Astrocyte (in vitro differentiated cells and primary cell): ENCODE data around the gene CLDN2. TPM values are rescaled to one million over a fixed set of nuclear protein-coding genes. Genes with fewer than 3 reads are reported as not detected.
A peak's percentile ranks its signal among the peaks of the same experiment; 100 is the strongest.

ENCODE experiments used
- DNase-seq: peaks from one replicate; pipeline ENCODE4 v3.0.0-alpha.2; 2010; ENCODE audit warnings: low read depth
- FAIRE-seq: peaks from 2 replicates; lab custom pipeline; 2011; peaks lifted over from hg19 to GRCh38; lab: Jason Lieb, UNC
- H2AFZ ChIP-seq: 2 replicates; pipeline ENCODE4 v1.6.0; 2012; ENCODE audit warnings: low read depth, low read length, inconsistent platforms
- H3K27ac ChIP-seq: 2 replicates; pipeline ENCODE4 v1.5.1; 2011; ENCODE audit warnings: low read depth, low read length, inconsistent platforms
- H3K27me3 ChIP-seq: 2 replicates; pipeline ENCODE4 v1.6.0; 2011; ENCODE audit warnings: low read length, inconsistent platforms; ENCODE audit not compliant: insufficient read depth
- H3K36me3 ChIP-seq: 2 replicates; pipeline ENCODE4 v1.5.1; 2011; ENCODE audit warnings: low read length, inconsistent platforms; ENCODE audit not compliant: insufficient read depth
- H3K4me1 ChIP-seq: 2 replicates; pipeline ENCODE4 v1.5.1; 2011; ENCODE audit warnings: low read length, inconsistent platforms; ENCODE audit not compliant: insufficient read depth
- H3K4me2 ChIP-seq: 2 replicates; pipeline ENCODE4 v1.6.0; 2012; ENCODE audit warnings: low read length, inconsistent platforms
- H3K4me3 ChIP-seq: 2 replicates; pipeline ENCODE4 v1.5.1; 2011; ENCODE audit warnings: low read depth, mild to moderate bottlenecking, low read length, inconsistent platforms; ENCODE audit not compliant: insufficient read depth
- H3K79me2 ChIP-seq: 2 replicates; pipeline ENCODE4 v1.6.0; 2012; ENCODE audit warnings: mild to moderate bottlenecking, low read length, inconsistent platforms; ENCODE audit not compliant: insufficient read depth
- H3K9ac ChIP-seq: 2 replicates; pipeline ENCODE4 v1.6.0; 2012; ENCODE audit warnings: mild to moderate bottlenecking, low read length, inconsistent platforms
- H3K9me3 ChIP-seq: 2 replicates; pipeline ENCODE4 v1.5.1; 2012; ENCODE audit warnings: low read depth, mild to moderate bottlenecking, low read length, inconsistent platforms; ENCODE audit not compliant: insufficient read depth
- H4K20me1 ChIP-seq: 2 replicates; pipeline ENCODE4 v1.6.0; 2012; ENCODE audit warnings: low read length, inconsistent platforms; ENCODE audit not compliant: insufficient read depth
- H3K27ac Mint-ChIP-seq: one replicate; pipeline ENCODE4 v1.8.0; 2021; ENCODE audit warnings: mild to moderate bottlenecking, mixed read lengths; ENCODE audit not compliant: unreplicated experiment
- H3K27me3 Mint-ChIP-seq: one replicate; pipeline ENCODE4 v1.8.0; 2021; ENCODE audit warnings: low read depth, mixed read lengths; ENCODE audit not compliant: unreplicated experiment
- H3K36me3 Mint-ChIP-seq: one replicate; pipeline ENCODE4 v1.8.0; 2021; ENCODE audit warnings: low read depth, mixed read lengths; ENCODE audit not compliant: unreplicated experiment
- H3K4me1 Mint-ChIP-seq: one replicate; pipeline ENCODE4 v1.8.0; 2021; ENCODE audit warnings: low read depth, mixed read lengths; ENCODE audit not compliant: unreplicated experiment
- H3K4me3 Mint-ChIP-seq: one replicate; pipeline ENCODE4 v1.8.0; 2021; ENCODE audit warnings: mild to moderate bottlenecking, moderate library complexity, mixed read lengths; ENCODE audit not compliant: unreplicated experiment
- H3K9me3 Mint-ChIP-seq: one replicate; pipeline ENCODE4 v1.8.0; 2021; ENCODE audit warnings: mild to moderate bottlenecking, mixed read lengths; ENCODE audit not compliant: unreplicated experiment
- CTCF ChIP-seq: IDR thresholded peaks from 2 replicates; pipeline ENCODE4 v1.5.1; 2011; ENCODE audit warnings: low read depth, mild to moderate bottlenecking, inconsistent platforms, low read length, moderate library complexity; ENCODE audit not compliant: insufficient read depth
- EZH2 ChIP-seq: IDR thresholded peaks from 2 replicates; pipeline ENCODE4 v1.6.1; 2012; ENCODE audit warnings: mild to moderate bottlenecking, low read length, inconsistent platforms; ENCODE audit not compliant: insufficient read depth
- total RNA-seq: library from RNA; stranded (reverse); gene quantifications from 2 replicates; pipeline ENCODE4 v1.2.1, GENCODE V29; 2021

Gene CLDN2
- total RNA-seq, 1 donor from 2014 or later, result 0.77 TPM

- Mint-ChIP-seq H3K36me3 (no peaks in the 10 kb centered on the region), H3K9me3 (no peaks in the 10 kb centered on the region), H3K27me3 (peaks cover 6% of the 10 kb centered on the region), H3K27ac (no peak overlapping the region), H3K4me3 (no peak overlapping the region), H3K4me1 (peaks cover 5% of the 10 kb centered on the region)
- H2AFZ ChIP-seq, result no peak overlapping the region
- TF ChIP-seq EZH2 (no peak), CTCF (no peak)
- H4K20me1 ChIP-seq, result no peaks in the 10 kb centered on the region
- no peak overlapping the region for H3K4me3 ChIP-seq
- no peak for DNase-seq
- H3K9ac ChIP-seq, result no peak overlapping the region
- no peak for FAIRE-seq
- no peaks in the 10 kb centered on the region for H3K36me3 ChIP-seq
- H3K4me2 ChIP-seq, result no peak overlapping the region
- no peaks in the 10 kb centered on the region for H3K79me2 ChIP-seq
- H3K27me3 ChIP-seq, result no peaks in the 10 kb centered on the region
- H3K4me1 ChIP-seq, result no peaks in the 10 kb centered on the region
- no peaks in the 10 kb centered on the region for H3K9me3 ChIP-seq
- H3K27ac ChIP-seq, result no peak overlapping the region
These were observed 15.0 kb upstream of the CLDN2 start for GRCh38 chrX:106905064-106905708.

GRCh38 chrX:106906361-106906760, 13.8 kb upstream of the CLDN2 start:
- H4K20me1 ChIP-seq, result no peaks in the 10 kb centered on the region
- H3K36me3 ChIP-seq, result no peaks in the 10 kb centered on the region
- Mint-ChIP-seq H3K27ac (no peak overlapping the region), H3K9me3 (no peaks in the 10 kb centered on the region), H3K4me1 (peaks cover 5% of the 10 kb centered on the region), H3K4me3 (no peak overlapping the region), H3K36me3 (no peaks in the 10 kb centered on the region), H3K27me3 (peaks cover 7% of the 10 kb centered on the region)
- no peaks in the 10 kb centered on the region for H3K79me2 ChIP-seq
- no peak for TF ChIP-seq CTCF
- no peak for TF ChIP-seq EZH2
- FAIRE-seq (no peak), DNase-seq (no peak)
- H3K9me3 ChIP-seq, result no peaks in the 10 kb centered on the region
- no peak overlapping the region for H3K27ac ChIP-seq
- no peak overlapping the region for H3K4me3 ChIP-seq
- H3K4me2 ChIP-seq, result no peak overlapping the region
- no peak overlapping the region for H3K9ac ChIP-seq
- no peaks in the 10 kb centered on the region for H3K4me1 ChIP-seq
- no peaks in the 10 kb centered on the region for H3K27me3 ChIP-seq
- no peak overlapping the region for H2AFZ ChIP-seq

- no peak overlapping the region for H2AFZ ChIP-seq
- peaks cover 8% of the 10 kb centered on the region for H3K4me1 ChIP-seq
- peaks cover 5% of the 10 kb centered on the region for H3K4me1 Mint-ChIP-seq
- H3K27me3 Mint-ChIP-seq, result peaks cover 8% of the 10 kb centered on the region
- H3K79me2 ChIP-seq, result no peaks in the 10 kb centered on the region
- H3K27me3 ChIP-seq, result no peaks in the 10 kb centered on the region
- H3K27ac Mint-ChIP-seq, result no peak overlapping the region
- no peaks in the 10 kb centered on the region for H3K9me3 ChIP-seq
- no peaks in the 10 kb centered on the region for H4K20me1 ChIP-seq
- H3K27ac ChIP-seq, result no peak overlapping the region
- no peak overlapping the region for H3K4me2 ChIP-seq
- FAIRE-seq (no peak), DNase-seq (peak; percentile 32)
- no peaks in the 10 kb centered on the region for H3K36me3 ChIP-seq
- no peak for TF ChIP-seq CTCF
- TF ChIP-seq EZH2, result no peak
- H3K4me3 Mint-ChIP-seq, result no peak overlapping the region
- no peaks in the 10 kb centered on the region for H3K9me3 Mint-ChIP-seq
- no peak overlapping the region for H3K4me3 ChIP-seq
- H3K36me3 Mint-ChIP-seq, result no peaks in the 10 kb centered on the region
- no peak overlapping the region for H3K9ac ChIP-seq
These were observed 7.3 kb upstream of the CLDN2 start for GRCh38 chrX:106912864-106913263.
